ENCODE measurements around the gene SNX9. TPM values are rescaled to one million over a fixed set of nuclear protein-coding genes. Genes with fewer than 3 reads are reported as not detected.
A peak's percentile ranks its signal among the peaks of the same experiment; 100 is the strongest.

SNX9 gene
- total and polyA plus RNA-seq, 7 donors = 42.6 to 72.6 (median 63.0) TPM

GRCh38 chr6:157911278-157911677 lies 88.2 kb downstream of the SNX9 start:
- TF ChIP-seq EP300 (IDR thresholded peaks at IDR 0.05) = no peak
- no peak for TF ChIP-seq POLR2AphosphoS5 (IDR thresholded peaks at IDR 0.05)
- no peak for TF ChIP-seq POLR2A (IDR thresholded peaks at IDR 0.05)
- no peak for TF ChIP-seq CTCF (IDR thresholded peaks at IDR 0.05)
- H3K4me3 ChIP-seq = no peak overlapping the region
- peak overlapping the region in 1 of 4 donors; percentile 16 for H3K27ac ChIP-seq
- peaks cover 0 to 62% (median 17%) of the 10 kb centered on the region in 4 donors for H3K36me3 ChIP-seq
- H3K9me3 ChIP-seq = no peaks in the 10 kb centered on the region
- intact Hi-C loops (cut with DNase I) = no loop called here
- 74 to 83% methylated on average over 9 of the region's 9 CpGs for WGBS, 2 donors
- DNase-seq = no peak
- peaks cover 0 to 18% (median 7%) of the 10 kb centered on the region in 4 donors for H3K4me1 ChIP-seq
- no peaks in the 10 kb centered on the region for H3K27me3 ChIP-seq

- H3K4me1 ChIP-seq = peaks cover 0 to 18% (median 7%) of the 10 kb centered on the region in 4 donors
- H3K4me3 ChIP-seq = no peak overlapping the region
- no peaks in the 10 kb centered on the region for H3K27me3 ChIP-seq
- no peak for DNase-seq
- TF ChIP-seq CTCF (IDR thresholded peaks at IDR 0.05) (no peak), POLR2AphosphoS5 (IDR thresholded peaks at IDR 0.05) (no peak), EP300 (IDR thresholded peaks at IDR 0.05) (no peak), POLR2A (IDR thresholded peaks at IDR 0.05) (no peak)
- peaks cover 0 to 61% (median 17%) of the 10 kb centered on the region in 4 donors for H3K36me3 ChIP-seq
- intact Hi-C loops (cut with DNase I) = no loop called here
- no peak overlapping the region for H3K27ac ChIP-seq
- 79 to 83% methylated on average over 5 of the region's 5 CpGs for WGBS, 2 donors
- H3K9me3 ChIP-seq = no peaks in the 10 kb centered on the region
Observed at GRCh38 chr6:157911786-157912185, 88.7 kb downstream of the SNX9 start.

- intact Hi-C loops (cut with DNase I) = no loop called here
Observed at GRCh38 chr6:157912326-157912725, 89.3 kb downstream of the SNX9 start.

GRCh38 chr6:157921685-157922367 lies 98.8 kb downstream of the SNX9 start:
- Histone ChIP-seq H3K27ac (no peak overlapping the region), H3K4me3 (no peak overlapping the region), H3K27me3 (no peaks in the 10 kb centered on the region), H3K36me3 (peaks cover 0 to 79% (median 27%) of the 10 kb centered on the region in 4 donors), H3K4me1 (no peaks in the 10 kb centered on the region), H3K9me3 (no peaks in the 10 kb centered on the region)
- 86 to 93% methylated on average over 4 of the region's 4 CpGs for WGBS, 2 donors
- no peak for DNase-seq
- intact Hi-C loops (cut with DNase I) = no loop called here
- no peak for TF ChIP-seq POLR2AphosphoS5 (IDR thresholded peaks at IDR 0.05)
- TF ChIP-seq CTCF (IDR thresholded peaks at IDR 0.05) = no peak
- no peak for TF ChIP-seq POLR2A (IDR thresholded peaks at IDR 0.05)
- no peak for TF ChIP-seq EP300 (IDR thresholded peaks at IDR 0.05)

More at GRCh38 chr6:157912326-157912725, 89.3 kb downstream of the SNX9 start:
- DNase-seq = no peak
- no peaks in the 10 kb centered on the region for H3K9me3 ChIP-seq
- TF ChIP-seq CTCF (IDR thresholded peaks at IDR 0.05) = no peak
- no peak for TF ChIP-seq POLR2AphosphoS5 (IDR thresholded peaks at IDR 0.05)
- no peak for TF ChIP-seq EP300 (IDR thresholded peaks at IDR 0.05)
- no peak for TF ChIP-seq POLR2A (IDR thresholded peaks at IDR 0.05)
- no peak overlapping the region for H3K27ac ChIP-seq
- no peak overlapping the region for H3K4me3 ChIP-seq
- no peaks in the 10 kb centered on the region for H3K27me3 ChIP-seq
- peaks cover 0 to 18% (median 7%) of the 10 kb centered on the region in 4 donors for H3K4me1 ChIP-seq
- peaks cover 0 to 55% (median 17%) of the 10 kb centered on the region in 4 donors for H3K36me3 ChIP-seq
- 75 to 80% methylated on average over 6 of the region's 6 CpGs for WGBS, 2 donors
